IMR-90 (cell line): ENCODE data around the gene PAX1. TPM values are rescaled to one million over a fixed set of nuclear protein-coding genes. Genes with fewer than 3 reads are reported as not detected.

Source experiments
- ATAC-seq: fragments of 200-7000 bp; cut with Tn5 transposase; 2 replicates; pipeline ENCODE4 v1.9.1; 2020; ENCODE audit warnings: low read depth, mild to moderate bottlenecking, moderate library complexity
- BruUV-seq: library from RNA; stranded (reverse); fragments of 400-500 nt; replicated peaks from 2 replicates; lab custom pipeline; 2021; lab: Mats Ljungman, UMichigan
- CTCF ChIA-PET: fragments of 300-600 bp; formaldehyde crosslinking; extraction: SDS; loops from one replicate; lab custom pipeline; 2021; ENCODE audit warnings: antibody characterized with exemption; lab: Yijun Ruan, JAX
- POLR2A ChIA-PET: fragments of 300-600 bp; sonication (Branson Sonifier 250); formaldehyde crosslinking; loops from one replicate; lab custom pipeline; 2022; ENCODE audit warnings: antibody characterized with exemption; ENCODE audit not compliant: unreplicated experiment; lab: Charles Lee
- DNase-seq: peaks from one replicate; pipeline ENCODE4 v3.0.0; 2013
- H2AFZ ChIP-seq: replicated peaks from 2 replicates; pipeline ENCODE3; 2013; ENCODE audit warnings: low read length, mild to moderate bottlenecking; ENCODE audit not compliant: poor library complexity
- H2AK5ac ChIP-seq: 2 replicates; pipeline ENCODE4 v1.6.1; 2013; ENCODE audit warnings: low read depth, low read length, inconsistent platforms
- H2AK9ac ChIP-seq: replicated peaks from 2 replicates; pipeline ENCODE3; 2013; ENCODE audit warnings: mild to moderate bottlenecking, low read depth, low read length, moderate library complexity; ENCODE audit not compliant: poor library complexity
- H2BK120ac ChIP-seq: 2 replicates; pipeline ENCODE4 v1.6.1; 2013; ENCODE audit warnings: low read depth, low read length, inconsistent platforms
- H2BK15ac ChIP-seq: 3 replicates; pipeline ENCODE4 v1.6.1; 2013; ENCODE audit warnings: low read depth, low read length, inconsistent platforms
- H2BK20ac ChIP-seq: 2 replicates; pipeline ENCODE4 v1.6.1; 2013; ENCODE audit warnings: low read depth, mild to moderate bottlenecking, inconsistent platforms, low read length, moderate library complexity
- H2BK5ac ChIP-seq: 2 replicates; pipeline ENCODE4 v1.6.1; 2013; ENCODE audit warnings: mild to moderate bottlenecking, low read depth, low read length, inconsistent platforms; ENCODE audit not compliant: poor library complexity, severe bottlenecking
- H3K14ac ChIP-seq: replicated peaks from 2 replicates; pipeline ENCODE4 v1.6.1; 2013; ENCODE audit warnings: low read depth, low read length, inconsistent platforms
- H3K18ac ChIP-seq: 2 replicates; pipeline ENCODE4 v1.6.1; 2013; ENCODE audit warnings: low read depth, low read length, control low read depth
- H3K23ac ChIP-seq: 2 replicates; pipeline ENCODE4 v1.6.1; 2013; ENCODE audit warnings: low read depth, low read length, inconsistent platforms
- H3K27ac ChIP-seq: 2 replicates; pipeline ENCODE4 v1.5.1; 2013; ENCODE audit warnings: mild to moderate bottlenecking, control low read depth, low read length; ENCODE audit not compliant: insufficient read depth
- H3K27me3 ChIP-seq: 2 replicates; pipeline ENCODE4 v1.6.1; 2013; ENCODE audit warnings: low read length; ENCODE audit not compliant: control insufficient read depth, insufficient read depth
- H3K36me3 ChIP-seq: 2 replicates; pipeline ENCODE4 v1.6.1; 2013; ENCODE audit warnings: low read length, mixed read lengths; ENCODE audit not compliant: control insufficient read depth, insufficient read depth
- H3K4ac ChIP-seq: 2 replicates; pipeline ENCODE4 v1.6.1; 2013; ENCODE audit warnings: low read depth, low read length, inconsistent platforms
- H3K4me1 ChIP-seq: 2 replicates; pipeline ENCODE4 v1.6.1; 2013; ENCODE audit warnings: low read length, mixed read lengths; ENCODE audit not compliant: control insufficient read depth, insufficient read depth
- H3K4me2 ChIP-seq: 2 replicates; pipeline ENCODE4 v1.6.1; 2013; ENCODE audit warnings: low read depth, mild to moderate bottlenecking, control low read depth, low read length, moderate library complexity
- H3K4me3 ChIP-seq: 2 replicates; pipeline ENCODE4 v1.5.1; 2013; ENCODE audit warnings: low read depth, mild to moderate bottlenecking, control low read depth, low read length, moderate library complexity; ENCODE audit not compliant: insufficient read depth
- H3K56ac ChIP-seq: 2 replicates; pipeline ENCODE4 v1.6.1; 2013; ENCODE audit warnings: low read length, inconsistent platforms; ENCODE audit not compliant: insufficient read depth; ENCODE audit errors: extremely low read depth
- H3K79me1 ChIP-seq, 2 experiments: 2 replicates each; pipeline ENCODE4 v1.6.1; 2013; ENCODE audit warnings: low read length in 2 of 2, inconsistent platforms in 1 of 2, low read depth in 1 of 2
- H3K9ac ChIP-seq: 2 replicates; pipeline ENCODE4 v1.6.1; 2013; ENCODE audit warnings: low read depth, low read length, control low read depth
- H3K9me1 ChIP-seq: 2 replicates; pipeline ENCODE4 v1.6.1; 2013; ENCODE audit warnings: low read length, inconsistent platforms; ENCODE audit not compliant: insufficient read depth
- H3K9me3 ChIP-seq: 2 replicates; pipeline ENCODE4 v1.6.1; 2013; ENCODE audit warnings: low read length; ENCODE audit not compliant: control insufficient read depth, insufficient read depth
- H4K20me1 ChIP-seq: 2 replicates; pipeline ENCODE4 v1.6.1; 2013; ENCODE audit warnings: low read length, inconsistent platforms; ENCODE audit not compliant: insufficient read depth
- H4K5ac ChIP-seq: 2 replicates; pipeline ENCODE4 v1.6.1; 2013; ENCODE audit warnings: mild to moderate bottlenecking, low read depth, low read length, control low read depth
- H4K8ac ChIP-seq, 2 experiments: 2 replicates each; pipeline ENCODE4 v1.6.1; 2013; ENCODE audit warnings: low read depth in 2 of 2, low read length in 2 of 2, control low read depth in 1 of 2, inconsistent platforms in 1 of 2
- H4K91ac ChIP-seq: 2 replicates; pipeline ENCODE4 v1.6.1; 2013; ENCODE audit warnings: low read depth, low read length, inconsistent platforms; ENCODE audit not compliant: insufficient read depth
- BHLHE40 ChIP-seq: fragments of 150-350 bp; IDR thresholded peaks from 2 replicates; pipeline ENCODE4 v1.6.1; 2016; ENCODE audit warnings: mild to moderate bottlenecking, low read depth, low read length
- CEBPB ChIP-seq: IDR thresholded peaks from 2 replicates; pipeline ENCODE4 v1.6.1; 2012; ENCODE audit warnings: low read depth, low read length, improper control_type of control experiment
- CHD1 ChIP-seq: IDR thresholded peaks from 2 replicates; pipeline ENCODE4 v1.6.1; 2012; ENCODE audit warnings: low read depth, low read length, improper control_type of control experiment
- FOS ChIP-seq: fragments of 150-350 bp; IDR thresholded peaks from 2 replicates; pipeline ENCODE4 v1.6.1; 2016; ENCODE audit warnings: low read depth, low read length
- MAFK ChIP-seq: IDR thresholded peaks from 2 replicates; pipeline ENCODE4 v1.6.1; 2012; ENCODE audit warnings: low read depth, low read length, improper control_type of control experiment
- MAZ ChIP-seq: IDR thresholded peaks from 2 replicates; pipeline ENCODE4 v1.6.1; 2012; ENCODE audit warnings: low read depth, mild to moderate bottlenecking, low read length, improper control_type of control experiment, moderate library complexity, borderline replicate concordance
- MXI1 ChIP-seq: IDR thresholded peaks from 2 replicates; pipeline ENCODE4 v1.6.1; 2012; ENCODE audit warnings: low read depth, mild to moderate bottlenecking, low read length, moderate library complexity, borderline replicate concordance
- NFE2L2 ChIP-seq: fragments of 150-350 bp; IDR thresholded peaks from 2 replicates; pipeline ENCODE4 v1.6.1; 2016; ENCODE audit warnings: low read depth, mild to moderate bottlenecking, low read length
- POLR2A ChIP-seq: IDR thresholded peaks from 2 replicates; pipeline ENCODE4 v1.6.1; 2012; ENCODE audit warnings: mild to moderate bottlenecking, low read depth, low read length
- RAD21 ChIP-seq: IDR thresholded peaks from 2 replicates; pipeline ENCODE4 v1.6.1; 2012; ENCODE audit warnings: low read length, improper control_type of control experiment
- RCOR1 ChIP-seq: IDR thresholded peaks from 2 replicates; pipeline ENCODE4 v1.6.1; 2012; ENCODE audit warnings: mild to moderate bottlenecking, low read length, improper control_type of control experiment; ENCODE audit not compliant: insufficient replicate concordance
- RFX5 ChIP-seq: IDR thresholded peaks from 2 replicates; pipeline ENCODE4 v1.8.0; 2012; ENCODE audit warnings: low read depth, mild to moderate bottlenecking, low read length, moderate library complexity
- SMC3 ChIP-seq: fragments of 150-350 bp; IDR thresholded peaks from 2 replicates; pipeline ENCODE4 v1.6.1; 2016; ENCODE audit warnings: low read depth, mild to moderate bottlenecking, antibody characterized with exemption, low read length, moderate library complexity
- dilution Hi-C: fragments of 300-500 bp; cut with HindIII; formaldehyde crosslinking; loops from one replicate; pipeline ENCODE4 v1.14.3; 2018; ENCODE audit warnings: low sequenced_read_pairs; ENCODE audit not compliant: unreplicated experiment
- in situ Hi-C: fragments of 300-500 bp; cut with MboI; formaldehyde crosslinking; loops from 3 replicates; pipeline ENCODE4 v1.14.3; 2019; ENCODE audit warnings: low sequenced_read_pairs, inconsistent platforms, mixed read lengths
- intact Hi-C: fragments of 100-400 bp; cut with micrococcal nuclease; formaldehyde crosslinking; loops from 2 replicates; pipeline ENCODE4 v1.10.0; 2022
- polyA plus RNA-seq, 3 experiments: library from polyadenylated mRNA; depleted of rRNA; stranded (reverse); fragments of >200 nt; gene quantifications; 2 replicates each; pipeline ENCODE4 v1.2.3, GENCODE V29; 2012; ENCODE audit warnings: low replicate concordance in 1 of 3
- total RNA-seq: library from RNA; depleted of rRNA; stranded (reverse); fragments of >200 nt; gene quantifications from 2 replicates; pipeline ENCODE4 v1.2.3, GENCODE V29; 2012
- TF ChIP-seq, protein P1 (sequence below): fragments of 150-350 bp; IDR thresholded peaks from 2 replicates; pipeline ENCODE4 v1.6.1; 2017; ENCODE audit warnings: mild to moderate bottlenecking, antibody characterized with exemption, low read length, low read depth
- TF ChIP-seq, protein P2 (sequence below): conservative IDR thresholded peaks from 2 replicates; pipeline ENCODE4 v1.5.1; 2012; ENCODE audit warnings: mild to moderate bottlenecking, low read depth, low read length, improper control_type of control experiment

Gene PAX1
- total and polyA plus RNA-seq, 2 of the 4 experiments (the other 2 are of a cell fraction), result not detected

DNA sequence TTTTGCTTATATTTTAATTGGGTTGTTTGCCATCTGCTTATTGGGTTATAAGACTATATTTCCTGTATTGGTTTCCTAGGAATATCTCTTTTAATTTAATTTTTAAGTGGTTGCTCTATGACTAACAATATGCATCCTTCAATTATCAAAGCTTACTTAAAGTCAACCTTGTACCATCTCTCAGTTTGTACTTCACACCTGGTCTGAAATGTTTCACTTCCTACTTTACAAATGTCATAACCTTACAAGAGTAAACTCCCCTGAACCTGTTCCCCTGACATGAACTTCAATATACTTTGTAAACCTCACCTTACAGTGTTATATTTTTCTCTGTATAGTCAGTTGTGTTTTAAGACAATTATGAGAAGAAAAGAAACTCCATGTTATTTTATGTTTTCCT lies 35.8 kb downstream of the PAX1 start:
- Histone ChIP-seq H3K4ac (no peak overlapping the region), H3K9me3 (peaks cover 11% of the 10 kb centered on the region; the same call in 1 of the 2 replicates), H3K9me1 (no peaks in the 10 kb centered on the region), H2BK120ac (no peak overlapping the region), H3K56ac (no peak overlapping the region), H2AFZ (no peak overlapping the region), H3K14ac (no peak overlapping the region), H3K4me3 (no peak overlapping the region), H4K20me1 (no peaks in the 10 kb centered on the region), H3K36me3 (no peaks in the 10 kb centered on the region), H3K9ac (no peak overlapping the region), H3K27me3 (no peaks in the 10 kb centered on the region), H2BK15ac (no peak overlapping the region), H3K4me1 (no peaks in the 10 kb centered on the region), H3K4me2 (no peak overlapping the region), H3K27ac (no peak overlapping the region), H3K18ac (no peak overlapping the region), H3K23ac (no peak overlapping the region), H2AK5ac (no peak overlapping the region), H2BK5ac (no peak overlapping the region), H4K5ac (no peak overlapping the region), H2BK20ac (no peak overlapping the region), H2AK9ac (no peak overlapping the region), H4K8ac (no peak overlapping the region), H4K91ac (no peak overlapping the region), H3K79me1 (no peaks in the 10 kb centered on the region)
- intact Hi-C loops, result no loop called here
- no peak for ATAC-seq
- ChIA-PET CTCF (no interaction called here), POLR2A (no interaction called here)
- dilution Hi-C loops, result no loop called here
- no TSS peak for BruUV-seq
- in situ Hi-C loops, result no loop called here
- TF ChIP-seq FOS (no peak), MAZ (no peak), RAD21 (no peak), RFX5 (no peak), BHLHE40 (no peak), POLR2A (no peak), MXI1 (no peak), RCOR1 (no peak), NFE2L2 (no peak), MAFK (no peak), SMC3 (no peak), CHD1 (no peak), CEBPB (no peak)
- TF ChIP-seq, protein P1, sequence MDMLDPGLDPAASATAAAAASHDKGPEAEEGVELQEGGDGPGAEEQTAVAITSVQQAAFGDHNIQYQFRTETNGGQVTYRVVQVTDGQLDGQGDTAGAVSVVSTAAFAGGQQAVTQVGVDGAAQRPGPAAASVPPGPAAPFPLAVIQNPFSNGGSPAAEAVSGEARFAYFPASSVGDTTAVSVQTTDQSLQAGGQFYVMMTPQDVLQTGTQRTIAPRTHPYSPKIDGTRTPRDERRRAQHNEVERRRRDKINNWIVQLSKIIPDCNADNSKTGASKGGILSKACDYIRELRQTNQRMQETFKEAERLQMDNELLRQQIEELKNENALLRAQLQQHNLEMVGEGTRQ, result no peak
- TF ChIP-seq, protein P2, sequence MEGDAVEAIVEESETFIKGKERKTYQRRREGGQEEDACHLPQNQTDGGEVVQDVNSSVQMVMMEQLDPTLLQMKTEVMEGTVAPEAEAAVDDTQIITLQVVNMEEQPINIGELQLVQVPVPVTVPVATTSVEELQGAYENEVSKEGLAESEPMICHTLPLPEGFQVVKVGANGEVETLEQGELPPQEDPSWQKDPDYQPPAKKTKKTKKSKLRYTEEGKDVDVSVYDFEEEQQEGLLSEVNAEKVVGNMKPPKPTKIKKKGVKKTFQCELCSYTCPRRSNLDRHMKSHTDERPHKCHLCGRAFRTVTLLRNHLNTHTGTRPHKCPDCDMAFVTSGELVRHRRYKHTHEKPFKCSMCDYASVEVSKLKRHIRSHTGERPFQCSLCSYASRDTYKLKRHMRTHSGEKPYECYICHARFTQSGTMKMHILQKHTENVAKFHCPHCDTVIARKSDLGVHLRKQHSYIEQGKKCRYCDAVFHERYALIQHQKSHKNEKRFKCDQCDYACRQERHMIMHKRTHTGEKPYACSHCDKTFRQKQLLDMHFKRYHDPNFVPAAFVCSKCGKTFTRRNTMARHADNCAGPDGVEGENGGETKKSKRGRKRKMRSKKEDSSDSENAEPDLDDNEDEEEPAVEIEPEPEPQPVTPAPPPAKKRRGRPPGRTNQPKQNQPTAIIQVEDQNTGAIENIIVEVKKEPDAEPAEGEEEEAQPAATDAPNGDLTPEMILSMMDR, result no peak
- no peak for DNase-seq
